Osteocyte (in vitro differentiated cells): Measurements from ENCODE around the gene TMEM120A. TPM values are rescaled to one million over a fixed set of nuclear protein-coding genes. Genes with fewer than 3 reads are reported as not detected.

Experiments
- DNase-seq: peaks from one replicate; pipeline ENCODE4 v3.0.0; 2021; ENCODE audit warnings: mixed read lengths; ENCODE audit not compliant: unreplicated experiment; ENCODE audit errors: extremely low spot score
- H3K27ac Mint-ChIP-seq: one replicate; pipeline ENCODE4 v1.8.0; 2021; ENCODE audit warnings: mild to moderate bottlenecking, mixed read lengths; ENCODE audit not compliant: unreplicated experiment
- H3K27me3 Mint-ChIP-seq: one replicate; pipeline ENCODE4 v1.8.0; 2021; ENCODE audit warnings: mixed read lengths; ENCODE audit not compliant: unreplicated experiment
- H3K36me3 Mint-ChIP-seq: one replicate; pipeline ENCODE4 v1.8.0; 2021; ENCODE audit warnings: mixed read lengths; ENCODE audit not compliant: unreplicated experiment
- H3K4me1 Mint-ChIP-seq: one replicate; pipeline ENCODE4 v1.8.0; 2021; ENCODE audit warnings: mixed read lengths; ENCODE audit not compliant: unreplicated experiment
- H3K4me3 Mint-ChIP-seq: one replicate; pipeline ENCODE4 v1.8.0; 2021; ENCODE audit warnings: mild to moderate bottlenecking, moderate library complexity, mixed read lengths; ENCODE audit not compliant: unreplicated experiment
- H3K9me3 Mint-ChIP-seq: one replicate; pipeline ENCODE4 v1.8.0; 2021; ENCODE audit warnings: mixed read lengths; ENCODE audit not compliant: unreplicated experiment
- CTCF ChIP-seq: fragments of 200-600 bp; sonication (generic); IDR thresholded peaks from 2 replicates; pipeline ENCODE4 v1.5.0; 2021; ENCODE audit warnings: antibody characterized with exemption, mild to moderate bottlenecking, moderate library complexity
- total RNA-seq: library from RNA; stranded (reverse); gene quantifications from 2 replicates; pipeline ENCODE4 v1.2.1, GENCODE V29; 2021

The TMEM120A gene
- total RNA-seq, 1 donor from 2014 or later: 37.6 TPM

- no peak for TF ChIP-seq CTCF
- H3K27ac Mint-ChIP-seq: no peak overlapping the region
- no peaks in the 10 kb centered on the region for H3K27me3 Mint-ChIP-seq
- H3K4me1 Mint-ChIP-seq: peaks cover 10% of the 10 kb centered on the region
- no peak for DNase-seq
- H3K4me3 Mint-ChIP-seq: no peak overlapping the region
- no peaks in the 10 kb centered on the region for H3K9me3 Mint-ChIP-seq
- peaks cover 13% of the 10 kb centered on the region for H3K36me3 Mint-ChIP-seq
These were observed 39.0 kb downstream of the TMEM120A start for GRCh38 chr7:75955331-75955955.

GRCh38 chr7:75953931-75954330 is 40.5 kb downstream of the TMEM120A start:
- Mint-ChIP-seq H3K9me3 (no peaks in the 10 kb centered on the region), H3K36me3 (peaks cover 11% of the 10 kb centered on the region), H3K27me3 (no peaks in the 10 kb centered on the region), H3K27ac (no peak overlapping the region), H3K4me1 (peaks cover 10% of the 10 kb centered on the region), H3K4me3 (no peak overlapping the region)
- no peak for TF ChIP-seq CTCF
- DNase-seq: no peak

- H3K27me3 Mint-ChIP-seq: no peaks in the 10 kb centered on the region
- H3K9me3 Mint-ChIP-seq: no peaks in the 10 kb centered on the region
- H3K4me1 Mint-ChIP-seq: peaks cover 10% of the 10 kb centered on the region
- no peak overlapping the region for H3K27ac Mint-ChIP-seq
- H3K36me3 Mint-ChIP-seq: peaks cover 11% of the 10 kb centered on the region
- H3K4me3 Mint-ChIP-seq: no peak overlapping the region
- no peak for TF ChIP-seq CTCF
- no peak for DNase-seq
These were observed 41.0 kb downstream of the TMEM120A start for GRCh38 chr7:75953431-75953830.

GRCh38 chr7:75951506-75951905 is 42.9 kb downstream of the TMEM120A start:
- no peak overlapping the region for H3K4me3 Mint-ChIP-seq
- DNase-seq: no peak
- peaks cover 7% of the 10 kb centered on the region for H3K36me3 Mint-ChIP-seq
- H3K9me3 Mint-ChIP-seq: no peaks in the 10 kb centered on the region
- H3K27ac Mint-ChIP-seq: no peak overlapping the region
- H3K4me1 Mint-ChIP-seq: peaks cover 2% of the 10 kb centered on the region
- TF ChIP-seq CTCF: no peak
- no peaks in the 10 kb centered on the region for H3K27me3 Mint-ChIP-seq

GRCh38 chr7:75950111-75950681 is 44.2 kb downstream of the TMEM120A start:
- no peaks in the 10 kb centered on the region for H3K9me3 Mint-ChIP-seq
- DNase-seq: no peak
- H3K27me3 Mint-ChIP-seq: no peaks in the 10 kb centered on the region
- no peak overlapping the region for H3K4me3 Mint-ChIP-seq
- no peak for TF ChIP-seq CTCF
- H3K4me1 Mint-ChIP-seq: no peaks in the 10 kb centered on the region
- peaks cover 4% of the 10 kb centered on the region for H3K36me3 Mint-ChIP-seq
- H3K27ac Mint-ChIP-seq: no peak overlapping the region
